Right kidney (tissue), 9 donors: Measurements from ENCODE around the gene SOD1.
"Not testable (repeated sequence)": the region's sequence is repeated elsewhere in the genome, so short reads cannot be mapped to it uniquely, and the experiment has no call there.

Experiments
- DNase-seq: peaks from one replicate; pipeline ENCODE4 v3.0.0-alpha.2; 2016
- long read RNA-seq, 8 donors: transcript quantifications; one replicate each; lab custom pipeline, GENCODE V29; 2026

SOD1 gene
- long read RNA-seq, donor 1, transcript SOD1-201 (5 exons, 966 nt) = major isoform, 348 of 473 reads
- long read RNA-seq, donor 1, partial matches to known transcripts = 89 of 473 reads
- long read RNA-seq, donor 1, other reads (novel, unspliced or antisense) = 36 of 473 reads
- long read RNA-seq, donor 2, transcript SOD1-201 (5 exons, 966 nt) = major isoform, 198 of 242 reads
- long read RNA-seq, donor 2, partial matches to known transcripts = 31 of 242 reads
- long read RNA-seq, donor 2, other reads (novel, unspliced or antisense) = 13 of 242 reads
- long read RNA-seq, donor 3, transcript SOD1-201 (5 exons, 966 nt) = major isoform, 122 of 178 reads
- long read RNA-seq, donor 3, partial matches to known transcripts = 50 of 178 reads
- long read RNA-seq, donor 3, other reads (novel, unspliced or antisense) = 6 of 178 reads
- long read RNA-seq, donor 4, transcript SOD1-201 (5 exons, 966 nt) = major isoform, 220 of 301 reads
- long read RNA-seq, donor 4, partial matches to known transcripts = 58 of 301 reads
- long read RNA-seq, donor 4, other reads (novel, unspliced or antisense) = 22 of 301 reads
- long read RNA-seq, donor 5, transcript SOD1-201 (5 exons, 966 nt) = major isoform, 288 of 359 reads
- long read RNA-seq, donor 5, partial matches to known transcripts = 56 of 359 reads
- long read RNA-seq, donor 5, other reads (novel, unspliced or antisense) = 15 of 359 reads
- long read RNA-seq, donor 6, transcript SOD1-201 (5 exons, 966 nt) = major isoform, 220 of 302 reads
- long read RNA-seq, donor 6, partial matches to known transcripts = 58 of 302 reads
- long read RNA-seq, donor 6, other reads (novel, unspliced or antisense) = 23 of 302 reads
- long read RNA-seq, donor 7, transcript SOD1-201 (5 exons, 966 nt) = major isoform, 344 of 495 reads
- long read RNA-seq, donor 7, partial matches to known transcripts = 118 of 495 reads
- long read RNA-seq, donor 7, other reads (novel, unspliced or antisense) = 32 of 495 reads
- long read RNA-seq, donor 8, transcript SOD1-201 (5 exons, 966 nt) = major isoform, 245 of 309 reads
- long read RNA-seq, donor 8, partial matches to known transcripts = 50 of 309 reads
- long read RNA-seq, donor 8, other reads (novel, unspliced or antisense) = 13 of 309 reads

DNA sequence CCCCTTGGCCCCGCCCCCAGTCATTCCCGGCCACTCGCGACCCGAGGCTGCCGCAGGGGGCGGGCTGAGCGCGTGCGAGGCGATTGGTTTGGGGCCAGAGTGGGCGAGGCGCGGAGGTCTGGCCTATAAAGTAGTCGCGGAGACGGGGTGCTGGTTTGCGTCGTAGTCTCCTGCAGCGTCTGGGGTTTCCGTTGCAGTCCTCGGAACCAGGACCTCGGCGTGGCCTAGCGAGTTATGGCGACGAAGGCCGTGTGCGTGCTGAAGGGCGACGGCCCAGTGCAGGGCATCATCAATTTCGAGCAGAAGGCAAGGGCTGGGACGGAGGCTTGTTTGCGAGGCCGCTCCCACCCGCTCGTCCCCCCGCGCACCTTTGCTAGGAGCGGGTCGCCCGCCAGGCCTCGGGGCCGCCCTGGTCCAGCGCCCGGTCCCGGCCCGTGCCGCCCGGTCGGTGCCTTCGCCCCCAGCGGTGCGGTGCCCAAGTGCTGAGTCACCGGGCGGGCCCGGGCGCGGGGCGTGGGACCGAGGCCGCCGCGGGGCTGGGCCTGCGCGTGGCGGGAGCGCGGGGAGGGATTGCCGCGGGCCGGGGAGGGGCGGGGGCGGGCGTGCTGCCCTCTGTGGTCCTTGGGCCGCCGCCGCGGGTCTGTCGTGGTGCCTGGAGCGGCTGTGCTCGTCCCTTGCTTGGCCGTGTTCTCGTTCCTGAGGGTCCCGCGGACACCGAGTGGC, at the start of gene SOD1:
TSS of gene SOD1 (plus strand) at position 158 of the 723 bp plus-strand sequence. CDS start at position 235, 77 bp downstream.
- peak; percentile 92 for DNase-seq

DNA sequence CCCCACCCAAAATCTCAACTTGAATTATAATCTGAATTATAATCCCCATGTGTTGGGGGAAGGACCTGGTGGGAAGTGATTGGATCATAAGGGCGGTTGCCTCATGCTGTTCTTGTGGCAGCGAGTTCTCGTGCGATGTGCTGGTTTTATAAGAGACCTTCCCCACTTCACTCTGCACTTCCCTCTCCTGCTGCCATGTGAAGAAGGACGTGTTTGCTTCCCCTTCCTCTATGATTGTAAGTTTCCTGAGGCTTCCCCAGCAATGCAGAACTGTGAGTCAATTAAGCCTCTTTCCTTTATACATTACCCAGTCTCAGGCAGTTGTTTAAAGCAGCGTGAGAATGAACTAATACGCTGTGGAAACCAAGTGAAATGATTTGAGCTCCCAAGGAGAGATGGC, 48.0 kb upstream of the SOD1 start:
- no peak for DNase-seq

DNA sequence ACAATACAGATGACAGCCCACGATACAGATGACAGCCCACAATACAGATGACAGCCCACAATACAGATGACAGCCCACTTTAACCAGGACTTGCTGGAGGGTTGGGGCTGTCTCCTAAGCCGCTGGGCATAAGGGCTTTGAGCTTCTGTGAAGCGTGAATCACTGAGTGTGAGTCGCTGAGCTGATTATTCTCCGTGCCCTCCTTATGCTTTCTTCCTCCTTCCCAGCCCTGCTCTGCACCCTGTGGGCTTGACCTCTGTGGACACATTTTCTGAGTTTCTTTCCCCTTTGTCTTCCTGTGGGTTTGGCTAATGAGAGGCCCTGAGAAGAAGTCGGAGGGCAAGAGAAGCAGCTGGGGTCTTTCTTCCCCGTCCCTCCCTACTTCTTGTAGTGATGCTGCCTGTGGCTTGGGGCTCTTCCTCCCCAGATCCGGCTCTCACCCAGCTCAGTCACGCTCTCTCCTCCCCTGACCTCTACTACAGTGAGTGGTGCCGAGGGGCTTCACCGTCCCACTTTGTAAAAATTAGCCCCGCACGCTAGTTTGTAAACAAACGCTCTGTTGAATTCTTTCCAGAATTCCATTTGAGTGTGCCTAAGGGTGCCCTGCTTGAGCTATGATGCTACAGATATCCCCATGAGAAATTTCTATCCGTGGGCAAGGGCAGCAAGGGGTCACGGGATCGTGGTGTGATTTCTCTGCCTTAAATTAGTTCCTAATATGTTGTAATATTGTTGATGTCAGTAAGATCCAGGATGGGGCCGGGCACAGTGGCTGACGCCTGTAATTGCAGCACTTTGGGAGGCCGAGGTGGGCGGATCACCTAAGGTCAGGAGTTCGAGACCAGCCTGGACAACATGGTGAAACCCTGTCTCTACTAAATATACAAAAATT, 46.4 kb upstream of the SOD1 start:
- DNase-seq = peak; percentile 9

DNA sequence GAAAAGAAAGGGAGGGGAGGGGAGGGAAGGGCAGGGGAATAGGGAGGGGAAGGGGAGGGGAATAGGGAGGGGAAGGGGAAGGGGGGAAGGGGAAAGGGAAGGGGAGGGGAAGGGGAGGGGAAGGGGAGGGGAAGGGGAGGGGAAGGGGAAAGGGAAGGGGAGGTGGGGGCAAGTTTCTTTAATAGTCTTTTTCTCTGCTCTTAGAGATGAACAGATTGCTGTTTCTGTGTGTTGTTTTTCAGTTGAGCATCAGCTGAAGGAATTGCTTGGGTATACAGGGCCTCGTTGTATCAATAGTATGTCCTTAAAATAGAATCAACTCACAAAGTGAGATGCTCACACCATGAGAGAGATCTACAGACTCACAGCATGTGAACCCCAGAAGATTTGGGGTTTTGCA, 44.8 kb upstream of the SOD1 start:
- DNase-seq = no peak

DNA sequence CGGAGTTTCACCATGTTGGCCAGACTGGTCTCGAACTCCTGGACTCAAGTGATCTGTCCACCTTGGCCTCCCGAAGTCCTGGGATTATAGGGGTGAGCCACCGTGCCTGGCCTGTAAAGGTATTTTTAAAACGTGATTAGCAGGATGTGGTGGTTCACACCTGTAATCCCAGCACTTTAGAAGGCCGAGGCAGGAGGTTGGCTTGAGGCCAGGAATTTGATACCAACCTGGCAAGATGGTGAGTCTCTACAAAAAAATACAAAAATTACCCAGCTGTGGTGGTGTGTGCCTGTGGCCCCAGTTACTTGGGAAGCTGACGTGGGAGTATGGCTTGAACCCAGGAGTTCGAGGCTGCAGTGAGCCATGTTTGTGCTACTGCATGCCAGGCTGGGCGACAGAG, 43.3 kb upstream of the SOD1 start:
- no peak for DNase-seq

DNA sequence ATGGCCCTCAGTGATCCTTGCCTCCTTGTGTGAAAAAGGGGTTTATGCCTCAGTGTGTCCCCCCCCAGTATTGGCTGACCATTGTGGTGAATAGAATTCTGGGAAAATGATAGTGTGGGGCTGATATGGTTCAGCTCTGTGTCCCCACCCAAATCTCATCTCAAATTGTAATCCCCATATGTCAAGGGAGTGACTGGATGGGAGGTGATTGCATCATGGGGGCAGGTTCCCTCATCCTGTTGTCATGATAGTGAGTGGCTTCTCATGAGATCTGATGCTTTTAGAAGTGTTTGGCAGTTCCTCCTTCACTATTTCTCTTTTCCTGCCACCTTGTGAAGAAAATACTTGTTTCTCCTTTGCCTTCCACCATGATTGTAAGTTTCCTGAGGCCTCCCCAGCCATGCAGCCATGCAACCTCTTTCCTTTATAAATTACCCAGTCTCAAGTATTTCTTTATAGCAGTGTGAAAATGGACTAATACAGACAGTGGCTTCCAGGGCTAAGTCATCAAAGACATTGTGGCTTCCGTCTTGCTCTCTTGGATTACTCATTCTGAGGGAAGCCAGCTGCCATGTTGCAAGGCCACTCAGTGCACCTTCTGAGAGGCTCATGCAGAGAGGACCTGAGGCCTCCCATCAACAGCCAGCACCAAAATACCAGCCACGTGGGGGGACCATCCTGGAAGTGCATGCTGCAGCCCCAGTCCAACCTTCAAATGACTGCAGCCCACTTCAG, 40.6 kb upstream of the SOD1 start:
- no peak for DNase-seq

DNA sequence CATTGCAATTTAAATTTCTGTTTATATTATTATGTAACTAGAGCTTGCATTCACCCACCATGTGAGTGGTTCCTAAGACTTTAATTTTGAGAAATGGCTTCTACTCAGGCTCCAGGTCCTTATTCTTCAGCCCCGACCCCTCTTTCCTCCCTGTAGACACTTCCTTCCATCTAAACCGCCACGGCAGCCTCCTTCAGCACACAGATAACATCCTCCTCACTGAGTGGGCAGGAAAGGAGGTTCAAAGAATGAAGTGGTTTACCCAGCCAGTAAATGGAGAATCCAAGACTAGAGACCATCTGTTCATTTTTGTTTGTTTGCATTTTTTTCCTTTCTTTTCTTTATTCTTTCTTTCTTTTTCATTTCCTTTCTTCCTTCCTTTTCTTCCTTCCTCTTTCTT, 37.1 kb upstream of the SOD1 start:
- no peak for DNase-seq

DNA sequence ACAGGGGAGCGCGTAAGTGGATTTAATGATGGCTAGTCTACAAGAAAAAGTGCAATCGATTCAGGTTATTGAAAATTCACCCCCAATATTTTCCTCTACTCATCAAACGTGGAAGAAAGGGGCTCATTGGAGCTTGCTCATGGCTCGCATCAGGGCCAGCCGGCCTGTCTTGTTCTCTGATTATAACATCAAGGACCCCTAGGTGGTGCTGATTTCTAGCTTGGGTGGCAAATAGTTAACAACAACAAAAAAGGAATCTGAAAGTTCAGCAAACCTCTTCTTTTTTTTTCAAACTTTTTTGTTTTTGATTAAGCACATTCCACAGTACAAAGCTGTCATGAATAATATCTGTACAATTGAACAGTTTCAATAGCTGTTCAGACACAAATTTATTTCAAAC, 35.8 kb upstream of the SOD1 start:
- DNase-seq = no peak

DNA sequence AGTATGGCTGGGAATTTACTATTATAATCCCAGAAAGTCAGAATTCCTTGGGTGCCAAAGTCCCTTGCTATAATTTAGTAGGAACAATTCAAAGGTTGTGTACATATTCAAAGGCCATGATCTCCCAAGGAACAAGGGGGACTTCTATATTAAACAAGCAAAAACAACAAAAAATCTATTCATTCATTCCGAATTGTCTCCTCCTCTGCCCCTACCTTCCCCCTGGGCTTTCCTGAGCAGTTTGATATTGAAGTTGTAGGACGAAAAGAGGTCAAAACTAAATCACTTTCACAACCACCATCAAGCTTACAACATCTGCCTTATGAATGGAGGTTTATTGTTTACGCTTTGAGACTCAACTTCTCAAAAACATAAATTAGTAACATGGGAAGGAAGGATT, 35.3 kb upstream of the SOD1 start:
- DNase-seq = no peak

DNA sequence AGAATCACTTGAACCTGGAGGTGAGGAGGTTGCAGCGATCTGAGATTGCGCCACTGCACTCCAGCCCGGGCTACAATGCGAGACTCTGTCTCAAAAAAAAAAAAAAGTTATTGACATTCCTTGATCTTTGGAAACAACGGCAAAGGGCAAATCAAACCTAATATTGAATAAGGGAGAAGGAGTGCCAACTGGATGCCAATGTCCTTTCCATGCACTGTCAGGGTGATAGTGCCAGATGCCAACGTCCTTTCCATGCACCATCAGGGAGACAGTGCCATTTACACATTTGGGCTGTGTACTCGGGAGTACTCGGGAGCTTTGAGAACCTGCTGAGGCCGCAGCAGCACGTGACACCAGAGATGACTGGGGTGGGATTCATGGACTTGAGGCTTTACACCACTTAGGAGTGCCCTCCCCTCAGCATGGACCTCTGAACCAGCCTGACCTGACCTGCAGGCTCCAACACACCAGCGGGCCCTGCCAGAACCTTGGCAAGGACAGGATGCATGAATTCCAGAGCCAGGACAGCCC, 34.5 kb upstream of the SOD1 start:
- no peak for DNase-seq

DNA sequence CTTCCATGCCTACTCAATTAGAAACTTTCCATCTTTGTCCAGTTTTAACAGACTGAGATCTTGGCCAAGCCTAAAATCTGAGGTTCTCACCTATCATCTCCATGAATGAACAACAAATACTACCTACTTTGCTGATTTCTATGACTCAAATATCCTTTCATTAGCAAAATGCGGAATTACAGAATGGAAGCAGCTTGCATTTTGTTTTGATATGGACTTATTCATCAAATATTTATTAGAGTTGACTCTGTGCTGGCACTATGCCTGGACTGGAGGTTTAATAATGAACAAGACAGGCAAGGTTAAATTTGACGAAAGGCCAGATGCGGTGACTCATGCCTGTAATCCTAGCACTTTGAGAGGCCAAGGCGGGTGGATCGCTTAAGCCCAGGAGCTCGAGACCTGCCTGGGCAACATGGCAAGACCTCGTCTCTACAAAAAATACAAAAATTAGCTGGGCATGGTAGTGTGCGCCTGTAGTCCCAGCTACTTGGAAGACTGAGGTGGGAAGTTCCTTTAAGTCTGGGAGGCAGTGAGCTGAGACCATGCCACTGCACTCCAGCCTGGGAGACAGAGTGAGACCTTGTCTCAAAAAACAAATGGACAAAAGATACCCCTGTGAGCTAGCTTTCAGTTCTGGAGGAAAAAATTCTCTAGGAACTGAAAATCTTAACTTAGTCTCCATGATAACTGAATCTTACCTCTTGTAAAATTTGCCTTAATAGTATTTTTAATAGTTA, 29.4 kb upstream of the SOD1 start:
- no peak for DNase-seq

DNA sequence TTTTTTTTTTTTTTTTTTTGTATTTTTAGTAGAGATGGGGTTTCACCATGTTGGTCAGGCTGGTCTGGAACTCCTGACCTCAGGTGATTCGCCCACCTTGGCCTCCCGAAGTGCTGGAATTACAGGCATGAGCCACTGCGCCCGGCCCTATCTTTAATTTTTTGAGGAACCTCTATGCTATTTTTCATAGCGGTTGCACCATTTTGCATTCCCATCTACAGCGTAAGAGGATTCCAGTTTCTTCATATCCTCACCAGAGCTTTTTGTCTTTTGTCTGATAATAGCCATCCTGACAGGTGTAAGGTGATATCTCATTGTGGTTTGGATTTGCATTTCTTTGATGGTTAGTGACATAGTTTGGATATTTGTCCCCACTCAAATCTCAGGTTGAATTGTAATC, 27.6 kb upstream of the SOD1 start:
- not testable (repeated sequence) for DNase-seq

DNA sequence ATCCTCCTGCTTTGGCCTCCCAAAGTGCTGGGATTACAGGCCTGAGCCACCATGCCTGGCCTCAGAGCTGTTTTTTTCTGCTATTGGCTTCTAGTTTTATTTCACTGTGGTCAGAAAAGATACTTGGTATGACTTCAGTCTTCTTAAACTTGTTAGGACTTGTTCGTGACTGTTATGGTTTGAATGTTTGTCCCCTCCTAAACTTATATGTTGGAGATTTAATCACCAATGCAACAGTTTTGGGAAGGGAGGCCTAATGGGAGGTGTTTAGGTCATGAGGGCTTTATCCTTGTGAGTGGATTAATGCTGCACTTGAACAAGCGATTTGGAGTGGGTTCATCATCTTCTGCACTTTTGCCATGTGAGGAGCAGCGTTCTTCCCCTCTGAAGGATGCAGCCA, 24.5 kb upstream of the SOD1 start:
- DNase-seq = no peak

DNA sequence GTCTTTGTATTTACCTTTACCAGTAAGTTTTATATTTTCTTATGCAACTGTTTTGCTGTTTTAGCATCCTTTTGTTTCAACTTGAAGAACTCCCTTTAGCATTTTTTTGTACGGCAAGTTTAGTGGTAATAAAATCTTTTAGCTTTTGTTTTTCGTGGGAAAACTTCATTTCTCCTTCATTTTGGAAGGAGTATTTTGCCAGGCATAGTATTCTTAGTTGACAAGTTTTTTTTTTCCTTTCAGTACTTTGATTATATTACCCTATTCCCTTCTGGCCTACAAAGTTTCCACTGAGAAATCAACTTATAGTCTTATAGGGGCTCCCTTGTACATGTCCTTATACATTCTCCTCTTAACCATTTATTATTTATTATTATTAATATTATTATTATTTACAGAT, 22.6 kb upstream of the SOD1 start:
- DNase-seq = no peak

DNA sequence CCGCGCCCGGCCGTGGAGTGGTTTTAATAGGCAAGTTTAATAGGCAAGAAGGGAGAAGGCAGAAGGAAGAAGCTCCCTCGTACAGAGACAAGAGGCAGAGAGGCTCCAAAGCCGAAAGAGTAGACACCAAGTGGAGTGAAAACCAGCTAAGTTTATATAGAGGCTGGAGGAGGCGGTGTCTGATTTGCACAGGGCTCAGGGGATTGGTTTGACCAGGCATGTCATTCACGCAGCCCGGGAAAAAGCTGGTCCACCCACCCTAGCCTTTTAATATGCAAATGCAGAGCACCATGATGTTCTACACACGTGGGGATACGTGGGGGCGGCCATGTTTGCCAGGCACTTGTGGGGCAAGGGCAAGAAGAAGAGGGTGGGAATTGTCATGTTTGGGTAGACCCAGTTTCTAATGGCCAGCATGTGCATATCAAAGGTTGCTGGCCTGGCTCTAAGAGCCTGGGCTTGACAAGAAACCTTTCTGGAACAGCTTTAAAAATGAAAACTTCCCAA, 18.0 kb upstream of the SOD1 start:
- DNase-seq = no peak

DNA sequence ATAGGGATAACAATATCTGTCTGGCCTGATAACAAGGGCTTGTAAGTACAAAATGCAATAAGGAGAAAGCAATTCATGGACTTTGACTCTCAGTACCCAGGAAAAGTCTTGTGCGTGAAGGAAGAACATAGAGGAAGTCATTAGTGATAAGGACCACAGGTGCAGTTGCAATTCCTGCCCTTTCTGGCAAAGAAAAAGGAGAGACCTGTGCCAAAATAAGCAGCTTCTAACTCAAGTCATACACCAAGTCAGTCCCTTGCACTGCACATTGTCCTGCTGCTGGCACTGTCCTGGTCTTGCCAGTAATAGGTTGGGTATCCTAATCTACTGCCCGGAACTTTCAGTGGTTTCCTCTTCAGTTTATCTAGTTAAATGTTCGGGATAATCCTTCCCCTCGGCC, 14.8 kb upstream of the SOD1 start:
- DNase-seq = no peak

DNA sequence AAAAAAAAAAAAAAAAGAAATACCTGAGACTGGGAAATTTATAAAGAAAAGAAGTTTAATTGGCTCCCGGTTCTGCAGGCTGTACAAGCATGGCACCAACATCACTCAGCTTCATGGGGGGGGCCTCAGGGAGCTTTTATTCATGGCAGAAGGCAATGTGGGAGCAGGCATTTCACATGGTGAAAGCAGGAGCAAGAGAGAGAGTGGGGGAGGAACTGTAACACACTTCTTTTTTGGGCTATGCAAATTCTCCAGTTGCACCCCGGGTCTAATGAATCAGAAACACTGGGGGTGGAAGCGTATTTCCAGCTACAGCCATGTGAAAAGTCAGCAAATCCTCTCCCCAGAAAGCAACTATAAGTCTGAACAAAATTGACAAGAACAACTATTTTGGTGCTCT, 11.8 kb upstream of the SOD1 start:
- DNase-seq = no peak

DNA sequence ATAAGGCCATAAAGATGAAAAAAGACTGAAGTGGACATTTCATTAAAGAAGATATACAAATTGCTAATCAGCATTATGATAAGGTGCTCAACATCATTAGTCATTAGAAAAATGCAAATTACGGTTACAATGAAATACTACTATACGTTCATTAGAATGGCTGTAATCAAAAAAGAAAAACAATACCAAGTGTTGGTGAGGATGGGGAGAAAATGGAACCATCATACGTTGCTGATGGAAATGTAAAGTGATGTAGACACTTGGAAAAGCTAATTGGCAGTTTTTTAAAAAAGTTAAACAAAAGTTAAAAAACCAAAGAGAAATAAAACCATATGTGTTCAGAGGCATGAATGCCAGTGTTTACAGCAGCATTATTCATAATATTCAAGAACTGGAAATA, 8.6 kb upstream of the SOD1 start:
- DNase-seq = no peak

DNA sequence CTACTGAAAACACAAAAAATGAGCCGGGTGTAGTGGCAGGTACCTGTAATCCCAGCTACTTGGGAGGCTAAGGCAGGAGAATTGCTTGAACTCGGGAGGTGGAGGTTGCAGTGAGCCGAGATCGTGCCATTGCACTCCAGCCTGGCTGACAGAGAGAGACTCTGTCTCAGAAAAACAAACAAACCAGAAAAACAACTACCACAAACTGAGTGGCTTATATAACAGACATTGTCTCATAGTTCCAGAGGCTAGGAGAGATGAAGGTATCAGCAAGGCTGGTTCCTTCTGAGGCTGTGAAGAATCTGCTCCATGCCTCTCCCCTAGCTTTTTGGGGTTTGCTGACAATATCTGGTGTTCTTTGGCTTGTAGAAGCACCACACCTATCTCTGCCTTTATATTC, 8.0 kb upstream of the SOD1 start:
- DNase-seq = not testable (repeated sequence)
